Type B pancreatic cell (in vitro differentiated cells): ENCODE measurements around the gene TMEM236. TPM values are rescaled to one million over a fixed set of nuclear protein-coding genes. Genes with fewer than 3 reads are reported as not detected.

Source experiments
- DNase-seq: peaks from one replicate; pipeline ENCODE4 v3.0.0; 2021; ENCODE audit warnings: mixed read lengths; ENCODE audit not compliant: unreplicated experiment; ENCODE audit errors: extremely low spot score
- H3K27ac Mint-ChIP-seq: 2 replicates; pipeline ENCODE4 v1.8.0; 2021; ENCODE audit warnings: mild to moderate bottlenecking, mixed read lengths
- H3K27me3 Mint-ChIP-seq: 2 replicates; pipeline ENCODE4 v1.8.0; 2021; ENCODE audit warnings: mixed read lengths
- H3K36me3 Mint-ChIP-seq: 2 replicates; pipeline ENCODE4 v1.8.0; 2021; ENCODE audit warnings: mixed read lengths
- H3K4me1 Mint-ChIP-seq: one replicate; pipeline ENCODE4 v1.8.0; 2021; ENCODE audit warnings: mixed read lengths; ENCODE audit not compliant: unreplicated experiment
- H3K4me3 Mint-ChIP-seq: 2 replicates; pipeline ENCODE4 v1.8.0; 2021; ENCODE audit warnings: mild to moderate bottlenecking, mixed read lengths
- H3K9me3 Mint-ChIP-seq: 2 replicates; pipeline ENCODE4 v1.8.0; 2021; ENCODE audit warnings: mixed read lengths
- CTCF ChIP-seq: fragments of 200-600 bp; sonication (generic); conservative IDR thresholded peaks from 2 replicates; pipeline ENCODE4 v1.5.0; 2021; ENCODE audit warnings: antibody characterized with exemption, mild to moderate bottlenecking
- total RNA-seq: library from RNA; stranded (reverse); gene quantifications from 2 replicates; pipeline ENCODE4 v1.2.1, GENCODE V29; 2021; ENCODE audit warnings: low replicate concordance

TMEM236 gene
- total RNA-seq, 1 donor from 2014 or later = 11.6 TPM

- Mint-ChIP-seq H3K27me3 (no peaks in the 10 kb centered on the region), H3K27ac (no peak overlapping the region), H3K4me1 (no peaks in the 10 kb centered on the region)
Measured at GRCh38 chr10:17729630-17730029, 22.4 kb upstream of the TMEM236 start.

GRCh38 chr10:17730667-17731066 lies 21.3 kb upstream of the TMEM236 start:
- Mint-ChIP-seq H3K4me1 (no peaks in the 10 kb centered on the region), H3K4me3 (no peak overlapping the region), H3K27ac (no peak overlapping the region), H3K9me3 (no peaks in the 10 kb centered on the region), H3K27me3 (no peaks in the 10 kb centered on the region), H3K36me3 (no peaks in the 10 kb centered on the region)
- no peak for TF ChIP-seq CTCF
- no peak for DNase-seq

More at GRCh38 chr10:17729630-17730029, 22.4 kb upstream of the TMEM236 start:
- DNase-seq = no peak
- no peak for TF ChIP-seq CTCF
- Mint-ChIP-seq H3K9me3 (no peaks in the 10 kb centered on the region), H3K36me3 (no peaks in the 10 kb centered on the region), H3K4me3 (no peak overlapping the region)

- Mint-ChIP-seq H3K9me3 (no peaks in the 10 kb centered on the region), H3K4me3 (no peak overlapping the region), H3K27me3 (no peaks in the 10 kb centered on the region), H3K27ac (no peak overlapping the region), H3K4me1 (no peaks in the 10 kb centered on the region), H3K36me3 (no peaks in the 10 kb centered on the region)
- DNase-seq = no peak
- no peak for TF ChIP-seq CTCF
Measured at GRCh38 chr10:17731331-17732020, 20.5 kb upstream of the TMEM236 start.

- Mint-ChIP-seq H3K27ac (no peak overlapping the region), H3K36me3 (no peaks in the 10 kb centered on the region), H3K27me3 (peaks cover 2% of the 10 kb centered on the region), H3K4me3 (no peak overlapping the region), H3K4me1 (peaks cover 6% of the 10 kb centered on the region), H3K9me3 (no peaks in the 10 kb centered on the region)
- DNase-seq = no peak
- no peak for TF ChIP-seq CTCF
Measured at GRCh38 chr10:17733620-17734019, 18.4 kb upstream of the TMEM236 start.

GRCh38 chr10:17734432-17735080 lies 17.4 kb upstream of the TMEM236 start:
- Mint-ChIP-seq H3K4me3 (no peak overlapping the region), H3K27ac (no peak overlapping the region), H3K27me3 (peaks cover 2% of the 10 kb centered on the region), H3K4me1 (peaks cover 6% of the 10 kb centered on the region), H3K36me3 (no peaks in the 10 kb centered on the region), H3K9me3 (no peaks in the 10 kb centered on the region)
- DNase-seq = no peak
- TF ChIP-seq CTCF = no peak
